Esophagus (tissue), 2 donors: ENCODE results near the gene ASAP3. TPM values are rescaled to one million over a fixed set of nuclear protein-coding genes. Genes with fewer than 3 reads are reported as not detected.
"Not testable (repeated sequence)": the region's sequence is repeated elsewhere in the genome, so short reads cannot be mapped to it uniquely, and the experiment has no call there.

ENCODE experiments used
- H3K27ac ChIP-seq, 2 donors: one replicate each; pipeline ENCODE4 v1.5.1; 2013; ENCODE audit warnings: low read depth in 2 of 2, mild to moderate bottlenecking in 2 of 2, inconsistent platforms in 1 of 2, low read length in 1 of 2, moderate library complexity in 1 of 2
- H3K27me3 ChIP-seq, 2 donors: one replicate each; pipeline ENCODE4 v1.6.1; 2013; ENCODE audit warnings: low read length in 2 of 2, control low read depth in 1 of 2, mild to moderate bottlenecking in 1 of 2; ENCODE audit not compliant: insufficient read depth in 2 of 2, control insufficient read depth in 1 of 2
- H3K36me3 ChIP-seq, 2 donors: one replicate each; pipeline ENCODE4 v1.6.1; 2013; ENCODE audit warnings: low read length in 1 of 2; ENCODE audit not compliant: control insufficient read depth in 2 of 2, insufficient read depth in 2 of 2
- H3K4me1 ChIP-seq, 2 donors: one replicate each; pipeline ENCODE4 v1.6.1; 2013; ENCODE audit warnings: low read length in 1 of 2; ENCODE audit not compliant: control insufficient read depth in 2 of 2, insufficient read depth in 2 of 2
- H3K4me3 ChIP-seq, 2 donors: one replicate each; pipeline ENCODE4 v1.5.1; 2013; ENCODE audit warnings: low read length in 2 of 2, mild to moderate bottlenecking in 2 of 2, low read depth in 1 of 2, moderate library complexity in 1 of 2
- H3K9me3 ChIP-seq, 2 donors: one replicate each; pipeline ENCODE4 v1.6.1; 2013; ENCODE audit warnings: mild to moderate bottlenecking in 2 of 2, low read depth in 1 of 2, low read length in 1 of 2, moderate library complexity in 1 of 2; ENCODE audit not compliant: control insufficient read depth in 2 of 2, insufficient read depth in 1 of 2
- WGBS, 2 donors: extraction: QIAGEN DNeasy Blood & Tissue Kit; methylation state at CpG; one replicate each; pipeline ENCODE4 v1.1.7; 2013; 5-methylcytosine and 5-hydroxymethylcytosine counted together
- polyA plus RNA-seq, 2 donors: library from polyadenylated mRNA; stranded (reverse); fragments of 200-250 nt; gene quantifications; one replicate each; pipeline ENCODE4 v1.2.3, GENCODE V29; 2013
- donor health status: healthy with polysubstance abuse.
- donor health status: Bipolar disorder and iron deficiency.

Gene ASAP3
- polyA plus RNA-seq, 2 donors, result 32.0 to 32.8 TPM

GRCh38 chr1:23496490-23497181, 12.7 kb upstream of the ASAP3 start:
- Histone ChIP-seq H3K27ac (no peak overlapping the region), H3K9me3 (no peaks in the 10 kb centered on the region), H3K4me3 (no peak overlapping the region), H3K27me3 (no peaks in the 10 kb centered on the region), H3K4me1 (no peaks in the 10 kb centered on the region), H3K36me3 (no peaks in the 10 kb centered on the region)
- WGBS, 2 donors, result 65 to 67% methylated on average over 5 to 7 of the region's 7 CpGs

DNA sequence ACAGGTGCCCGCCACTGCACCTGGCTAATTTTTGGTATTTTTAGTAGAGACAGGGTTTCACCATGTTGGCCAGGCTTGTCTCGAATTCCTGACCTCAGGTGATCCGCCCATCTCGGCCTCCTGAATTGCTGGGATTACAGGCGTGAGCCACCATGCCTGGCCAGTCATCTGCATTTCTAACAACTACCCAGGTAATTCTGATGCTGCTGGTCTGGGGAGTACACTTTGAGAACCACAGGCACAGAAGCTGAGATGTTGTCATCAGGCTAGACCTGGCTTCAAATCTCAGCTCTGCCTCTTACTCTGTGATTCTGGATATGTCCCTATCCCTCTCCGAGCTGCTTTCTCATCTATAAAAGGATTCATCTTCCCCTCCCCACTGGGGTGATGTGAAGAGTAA, 10.9 kb upstream of the ASAP3 start:
- WGBS, 2 donors, result 78 to 86% methylated on average over 6 of the region's 6 CpGs

GRCh38 chr1:23492776-23493175, 8.8 kb upstream of the ASAP3 start:
- not testable (repeated sequence) for H3K27me3 ChIP-seq, H3K9me3 ChIP-seq, H3K4me3 ChIP-seq, H3K27ac ChIP-seq, H3K4me1 ChIP-seq, H3K36me3 ChIP-seq
- 91% methylated on average over 6 of the region's 6 CpGs for WGBS, 2 donors

More for the DNA sequence above, 10.9 kb upstream of the ASAP3 start:
- not testable (repeated sequence) for H3K36me3 ChIP-seq, H3K9me3 ChIP-seq, H3K4me1 ChIP-seq, H3K27me3 ChIP-seq, H3K27ac ChIP-seq, H3K4me3 ChIP-seq

GRCh38 chr1:23492132-23492720, 8.2 kb upstream of the ASAP3 start:
- no peaks in the 10 kb centered on the region for H3K9me3 ChIP-seq
- H3K27ac ChIP-seq, result no peak overlapping the region
- H3K36me3 ChIP-seq, result no peaks in the 10 kb centered on the region
- no peaks in the 10 kb centered on the region for H3K27me3 ChIP-seq
- no peak overlapping the region for H3K4me3 ChIP-seq
- 85 to 89% methylated on average over 3 of the region's 3 CpGs for WGBS, 2 donors
- H3K4me1 ChIP-seq, result no peaks in the 10 kb centered on the region

GRCh38 chr1:23489842-23490241, 5.9 kb upstream of the ASAP3 start:
- Histone ChIP-seq H3K27ac (no peak overlapping the region), H3K36me3 (no peaks in the 10 kb centered on the region), H3K9me3 (no peaks in the 10 kb centered on the region), H3K27me3 (no peaks in the 10 kb centered on the region), H3K4me1 (no peaks in the 10 kb centered on the region), H3K4me3 (no peak overlapping the region)
- 53 to 58% methylated on average over 5 of the region's 5 CpGs for WGBS, 2 donors

DNA sequence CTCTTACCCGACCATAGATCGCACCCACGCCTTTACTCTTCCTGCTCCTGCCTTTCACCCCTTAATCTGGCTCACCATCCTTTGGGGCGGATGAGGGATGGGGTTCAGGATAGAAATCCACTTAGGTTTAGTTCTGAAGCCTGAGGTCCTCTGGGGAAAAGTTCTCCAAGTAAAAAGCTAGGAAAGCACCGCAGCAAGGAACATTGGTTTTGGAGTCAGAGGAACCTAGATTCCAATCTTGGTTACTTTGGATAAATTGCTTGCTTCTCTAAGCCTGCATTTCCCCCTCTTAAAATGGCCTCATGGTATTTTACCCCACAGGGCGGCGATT, 988 bp upstream of the ASAP3 start:
- Histone ChIP-seq H3K27ac (peak overlapping the region; percentile 24 to 87), H3K36me3 (no peaks in the 10 kb centered on the region), H3K9me3 (no peaks in the 10 kb centered on the region), H3K4me3 (peak overlapping the region in 1 of 2 donors; percentile 66), H3K27me3 (no peaks in the 10 kb centered on the region), H3K4me1 (no peaks in the 10 kb centered on the region)
- WGBS, 2 donors, result 48 to 50% methylated on average over 7 of the region's 7 CpGs

DNA sequence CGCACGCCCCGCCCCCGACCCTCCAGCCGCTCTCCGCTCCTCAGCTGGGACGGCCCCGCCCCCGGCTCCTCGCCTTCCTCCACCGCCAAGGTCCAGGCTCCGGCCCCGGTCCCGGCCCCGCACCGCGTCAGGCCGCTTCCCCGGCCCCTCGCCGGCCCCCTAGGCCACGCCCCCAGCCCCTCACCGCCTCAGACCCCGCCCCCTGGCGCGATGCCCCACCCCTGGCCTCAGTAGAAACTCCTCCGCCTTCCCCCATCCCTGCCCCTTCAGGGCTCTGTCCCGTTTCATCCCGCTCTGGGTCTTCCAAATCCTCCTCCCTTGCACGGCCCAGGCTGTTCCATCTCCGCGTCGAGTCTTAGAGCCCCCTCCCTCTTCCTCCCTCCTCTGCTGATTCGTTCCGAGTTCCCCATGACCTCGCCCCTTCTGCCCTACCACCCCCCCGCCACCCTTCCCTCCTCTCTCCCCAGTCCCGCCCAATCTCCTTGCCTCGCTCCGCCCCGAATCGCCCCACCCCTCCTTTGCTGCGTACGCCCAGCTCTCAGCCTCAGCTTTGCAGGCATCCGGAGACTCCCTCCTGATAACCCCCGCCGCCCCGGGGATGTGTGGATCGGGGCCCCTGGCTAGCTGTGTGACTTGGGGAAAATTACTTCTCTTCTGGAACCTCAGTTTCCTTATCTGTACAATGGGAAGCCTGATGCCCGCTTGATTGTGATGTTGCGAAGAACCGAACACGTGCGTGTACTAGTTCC, 448 bp upstream of the ASAP3 start:
- H3K27ac ChIP-seq, result peak overlapping the region; percentile 80 to 87
- no peaks in the 10 kb centered on the region for H3K4me1 ChIP-seq
- H3K4me3 ChIP-seq, result peak overlapping the region; percentile 66 to 74
- 7% methylated on average over 38 to 54 of the region's 54 CpGs for WGBS, 2 donors
- no peaks in the 10 kb centered on the region for H3K36me3 ChIP-seq
- H3K9me3 ChIP-seq, result no peaks in the 10 kb centered on the region
- no peaks in the 10 kb centered on the region for H3K27me3 ChIP-seq

- WGBS, 2 donors, result 91% methylated on average over 6 of the region's 6 CpGs
- H3K27me3 ChIP-seq, result no peaks in the 10 kb centered on the region
- H3K4me1 ChIP-seq, result no peaks in the 10 kb centered on the region
- no peaks in the 10 kb centered on the region for H3K36me3 ChIP-seq
- H3K27ac ChIP-seq, result no peak overlapping the region
- H3K9me3 ChIP-seq, result no peaks in the 10 kb centered on the region
- H3K4me3 ChIP-seq, result no peak overlapping the region
These were observed 2.1 kb downstream of the ASAP3 start for GRCh38 chr1:23481904-23482303.

- Histone ChIP-seq H3K9me3 (no peaks in the 10 kb centered on the region), H3K27ac (no peak overlapping the region), H3K27me3 (no peaks in the 10 kb centered on the region), H3K4me3 (no peak overlapping the region), H3K4me1 (no peaks in the 10 kb centered on the region), H3K36me3 (no peaks in the 10 kb centered on the region)
- WGBS, 2 donors, result 83 to 85% methylated on average over 7 of the region's 7 CpGs
These were observed 2.9 kb downstream of the ASAP3 start for GRCh38 chr1:23481026-23481597.
